Breast epithelium (tissue), 4 donors: ENCODE measurements around the gene PIP5K1B. TPM values are rescaled to one million over a fixed set of nuclear protein-coding genes. Genes with fewer than 3 reads are reported as not detected.

Experiments used
- DNase-seq, 2 donors: peaks; one replicate each; pipeline ENCODE4 v3.0.0-alpha.2; 2019; ENCODE audit warnings: low spot score in 2 of 2
- H3K27ac ChIP-seq, 2 donors: fragments of 200-600 bp; sonication (generic) in 1 of 2; one replicate each; pipeline ENCODE4 v1.5.1; 2016 to 2019; ENCODE audit warnings: mild to moderate bottlenecking in 1 of 2
- H3K27me3 ChIP-seq, 2 donors: fragments of 200-600 bp; sonication (generic) in 1 of 2; one replicate each; pipeline versions ENCODE4 v1.5.1 to v1.6.0; 2017 to 2019; ENCODE audit warnings: control low read depth in 1 of 2, mild to moderate bottlenecking in 1 of 2
- H3K36me3 ChIP-seq: fragments of 200-600 bp; one replicate; pipeline ENCODE4 v1.5.1; 2019
- H3K4me1 ChIP-seq, 2 donors: fragments of 200-600 bp; sonication (generic); one replicate each; pipeline ENCODE4 v1.5.1; 2016 to 2019; ENCODE audit warnings: control low read depth in 1 of 2
- H3K4me3 ChIP-seq, 3 donors: fragments of 200-600 bp; sonication (generic); 1 replicate in 2 of 3; 2 replicates in 1 of 3; pipeline ENCODE4 v1.5.1; 2016 to 2019; ENCODE audit warnings: mild to moderate bottlenecking in 3 of 3, moderate library complexity in 2 of 3
- H3K9me3 ChIP-seq, 2 donors: fragments of 200-600 bp; sonication (generic) in 1 of 2; one replicate each; pipeline ENCODE4 v1.5.1; 2016 to 2019; ENCODE audit warnings: control low read depth in 1 of 2
- POLR2A ChIP-seq: fragments of 450-650 bp; IDR thresholded peaks from one replicate; pipeline ENCODE4 v1.6.1; 2016; ENCODE audit warnings: antibody characterized with exemption, mild to moderate bottlenecking, moderate library complexity
- POLR2AphosphoS5 ChIP-seq, 3 donors: sonication (generic); formaldehyde crosslinking; IDR thresholded peaks; one replicate each; pipeline ENCODE4 v1.6.1; 2017; ENCODE audit warnings: antibody characterized with exemption in 3 of 3
- intact Hi-C: fragments of 100-400 bp; cut with DNase I; formaldehyde crosslinking; loops from one replicate; pipeline ENCODE4 v1.15.1; 2023; ENCODE audit warnings: low total_unique reads
- total RNA-seq, 3 donors: library from RNA; depleted of rRNA; stranded (reverse); fragments of >200 nt; gene quantifications; one replicate each; pipeline ENCODE4 v1.1.0, GENCODE V29; 2016
- TF ChIP-seq, protein P1 (sequence below), 3 donors: fragments of 450-650 bp; IDR thresholded peaks; one replicate each; pipeline ENCODE4 v1.5.1; 2016 to 2017; ENCODE audit warnings: antibody characterized with exemption in 3 of 3, mild to moderate bottlenecking in 3 of 3, moderate library complexity in 3 of 3

PIP5K1B gene
- total RNA-seq, 3 donors from 2014 or later: 0.80 to 11.1 (median 9.8) TPM

DNA sequence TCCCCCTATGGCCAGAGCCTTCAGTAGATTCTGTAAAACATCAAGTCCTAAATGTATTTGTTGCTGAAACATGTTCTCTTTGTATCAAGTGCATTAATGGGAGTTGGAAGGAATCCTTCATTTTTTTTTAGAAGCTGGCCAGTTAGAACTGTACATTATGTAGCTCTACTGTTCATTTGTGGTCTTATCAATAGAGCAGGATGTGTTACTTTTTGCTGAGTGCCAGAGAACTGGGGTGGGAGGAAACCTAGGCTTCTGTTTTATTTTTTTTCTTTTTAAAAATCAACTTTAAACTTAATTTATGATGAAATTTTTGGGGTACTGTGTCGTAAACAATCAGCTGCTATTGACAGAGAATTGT lies 5.1 kb downstream of the PIP5K1B start:
- intact Hi-C loops: no loop called here
- TF ChIP-seq POLR2AphosphoS5 (IDR thresholded peaks at IDR 0.05) (no peak), POLR2A (no peak)
- TF ChIP-seq, protein P1, sequence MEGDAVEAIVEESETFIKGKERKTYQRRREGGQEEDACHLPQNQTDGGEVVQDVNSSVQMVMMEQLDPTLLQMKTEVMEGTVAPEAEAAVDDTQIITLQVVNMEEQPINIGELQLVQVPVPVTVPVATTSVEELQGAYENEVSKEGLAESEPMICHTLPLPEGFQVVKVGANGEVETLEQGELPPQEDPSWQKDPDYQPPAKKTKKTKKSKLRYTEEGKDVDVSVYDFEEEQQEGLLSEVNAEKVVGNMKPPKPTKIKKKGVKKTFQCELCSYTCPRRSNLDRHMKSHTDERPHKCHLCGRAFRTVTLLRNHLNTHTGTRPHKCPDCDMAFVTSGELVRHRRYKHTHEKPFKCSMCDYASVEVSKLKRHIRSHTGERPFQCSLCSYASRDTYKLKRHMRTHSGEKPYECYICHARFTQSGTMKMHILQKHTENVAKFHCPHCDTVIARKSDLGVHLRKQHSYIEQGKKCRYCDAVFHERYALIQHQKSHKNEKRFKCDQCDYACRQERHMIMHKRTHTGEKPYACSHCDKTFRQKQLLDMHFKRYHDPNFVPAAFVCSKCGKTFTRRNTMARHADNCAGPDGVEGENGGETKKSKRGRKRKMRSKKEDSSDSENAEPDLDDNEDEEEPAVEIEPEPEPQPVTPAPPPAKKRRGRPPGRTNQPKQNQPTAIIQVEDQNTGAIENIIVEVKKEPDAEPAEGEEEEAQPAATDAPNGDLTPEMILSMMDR (IDR thresholded peaks at IDR 0.05): no peak
- Histone ChIP-seq H3K27ac (no peak overlapping the region), H3K9me3 (no peaks in the 10 kb centered on the region), H3K36me3 (no peaks in the 10 kb centered on the region), H3K4me3 (no peak overlapping the region), H3K27me3 (peaks cover 0 to 5% of the 10 kb centered on the region in 2 donors), H3K4me1 (peaks cover 0 to 6% of the 10 kb centered on the region in 2 donors)
- DNase-seq: no peak

DNA sequence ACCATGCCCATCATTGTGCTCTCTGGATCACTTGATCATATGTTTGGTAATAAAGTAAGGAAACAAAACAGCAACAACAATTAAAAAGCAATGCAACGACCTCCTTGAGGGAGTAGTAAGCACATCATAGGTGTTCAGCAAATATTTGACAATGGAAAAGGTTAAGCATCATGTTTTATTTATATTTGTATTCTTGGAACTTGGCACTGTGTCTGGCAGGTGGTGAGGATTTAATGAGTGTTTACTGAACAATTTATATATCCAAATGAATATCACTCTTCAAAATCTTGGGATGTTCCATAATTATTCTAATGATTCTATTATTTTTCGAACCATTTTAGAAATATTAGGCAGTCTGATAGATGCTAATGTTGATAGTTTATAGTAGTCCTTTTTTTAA lies 6.2 kb downstream of the PIP5K1B start:
- Histone ChIP-seq H3K27me3 (peaks cover 0 to under 1% of the 10 kb centered on the region in 2 donors), H3K4me3 (no peak overlapping the region), H3K27ac (no peak overlapping the region), H3K36me3 (no peaks in the 10 kb centered on the region), H3K4me1 (peaks cover 0 to under 1% of the 10 kb centered on the region in 2 donors), H3K9me3 (no peaks in the 10 kb centered on the region)
- no peak for DNase-seq
- intact Hi-C loops: no loop called here
- TF ChIP-seq, protein P1 (IDR thresholded peaks at IDR 0.05): no peak
- TF ChIP-seq POLR2A (no peak), POLR2AphosphoS5 (IDR thresholded peaks at IDR 0.05) (no peak)

DNA sequence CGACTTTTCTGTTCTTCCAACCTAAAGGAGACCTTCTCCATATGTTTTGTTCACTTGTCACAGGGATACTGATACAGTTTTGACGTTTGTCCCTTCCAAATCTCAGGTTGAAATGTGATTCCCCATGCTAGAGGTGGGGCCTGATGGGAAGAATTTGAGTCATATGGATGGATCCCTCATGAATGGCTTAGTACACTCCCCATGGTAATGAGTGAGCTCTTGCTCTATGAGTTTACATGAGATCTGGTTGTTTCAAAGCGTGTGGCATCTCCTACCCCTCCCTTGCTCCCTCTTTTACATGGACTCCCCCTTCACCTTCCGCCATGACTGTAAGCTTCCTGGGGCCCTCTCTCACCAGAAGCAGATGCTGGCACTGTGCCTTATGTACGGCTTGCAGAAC lies 6.9 kb downstream of the PIP5K1B start:
- Histone ChIP-seq H3K9me3 (no peaks in the 10 kb centered on the region), H3K4me3 (no peak overlapping the region), H3K4me1 (no peaks in the 10 kb centered on the region), H3K27ac (no peak overlapping the region), H3K36me3 (no peaks in the 10 kb centered on the region), H3K27me3 (no peaks in the 10 kb centered on the region)
- intact Hi-C loops: no loop called here
- TF ChIP-seq POLR2AphosphoS5 (IDR thresholded peaks at IDR 0.05): no peak
- TF ChIP-seq POLR2A: no peak
- TF ChIP-seq, protein P1 (IDR thresholded peaks at IDR 0.05): no peak
- DNase-seq: no peak

DNA sequence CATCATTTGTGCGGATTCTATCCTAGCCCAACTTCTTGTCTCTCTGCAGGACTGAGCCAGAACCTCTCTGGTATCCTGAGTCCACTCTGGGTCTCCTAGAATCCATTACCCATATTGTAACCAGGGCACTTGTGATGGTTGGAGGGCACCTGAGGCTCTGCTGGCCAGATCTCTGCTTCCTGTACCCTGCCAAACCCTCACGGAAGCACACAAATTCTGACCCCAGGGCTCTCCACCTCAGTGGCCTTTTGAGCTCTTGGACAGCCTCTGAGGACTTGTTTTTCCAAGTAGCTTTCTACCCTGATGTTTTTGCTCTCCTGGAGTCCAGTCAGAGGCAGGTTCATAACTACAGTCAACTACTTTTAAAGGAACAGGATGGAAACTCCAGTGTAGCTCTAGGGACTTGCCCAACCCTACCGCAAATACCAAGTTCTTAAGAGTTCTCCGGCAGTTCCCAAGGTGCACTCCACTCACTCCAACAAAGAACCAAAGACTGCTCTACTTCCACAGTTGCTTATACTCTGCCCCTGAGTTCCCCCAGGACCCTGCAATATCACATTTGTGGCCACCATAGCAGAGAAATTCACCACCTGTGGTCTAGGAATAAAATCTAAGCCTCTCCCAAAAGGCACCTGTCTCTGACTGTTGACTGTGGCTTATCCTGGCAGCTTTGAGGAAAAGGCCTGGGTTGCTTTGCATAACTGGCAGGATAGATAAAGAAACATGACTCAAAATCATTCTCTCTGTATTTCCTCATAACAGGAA lies 9.6 kb downstream of the PIP5K1B start:
- intact Hi-C loops: no loop called here
- no peaks in the 10 kb centered on the region for H3K27me3 ChIP-seq
- no peaks in the 10 kb centered on the region for H3K9me3 ChIP-seq
- no peak for DNase-seq
- H3K4me1 ChIP-seq: no peaks in the 10 kb centered on the region
- H3K4me3 ChIP-seq: no peak overlapping the region
- TF ChIP-seq, protein P1 (IDR thresholded peaks at IDR 0.05): no peak
- TF ChIP-seq POLR2A (no peak), POLR2AphosphoS5 (IDR thresholded peaks at IDR 0.05) (no peak)
- H3K27ac ChIP-seq: no peak overlapping the region
- H3K36me3 ChIP-seq: no peaks in the 10 kb centered on the region

DNA sequence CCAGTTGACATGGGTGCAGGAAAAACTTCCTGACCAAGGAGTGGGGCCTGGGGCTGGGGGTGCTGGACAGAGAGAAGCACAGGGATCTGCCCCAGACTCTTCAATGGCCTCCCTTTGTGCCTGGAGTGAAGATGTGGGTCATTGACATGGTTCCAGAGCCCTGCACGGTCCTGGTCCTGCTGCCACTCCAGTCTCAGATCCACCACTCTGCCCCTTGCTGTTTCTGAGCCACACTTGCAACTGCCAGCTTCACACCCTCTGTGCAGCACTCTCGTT lies 10.1 kb downstream of the PIP5K1B start:
- Histone ChIP-seq H3K36me3 (no peaks in the 10 kb centered on the region), H3K27me3 (no peaks in the 10 kb centered on the region), H3K4me1 (no peaks in the 10 kb centered on the region), H3K4me3 (no peak overlapping the region), H3K9me3 (no peaks in the 10 kb centered on the region), H3K27ac (no peak overlapping the region)
- no peak for DNase-seq
- intact Hi-C loops: no loop called here
- TF ChIP-seq POLR2AphosphoS5 (IDR thresholded peaks at IDR 0.05): no peak
- no peak for TF ChIP-seq POLR2A
- TF ChIP-seq, protein P1 (IDR thresholded peaks at IDR 0.05): no peak
